Measurements from ENCODE around the gene CNTLN.
"Not testable (repeated sequence)": the region's sequence is repeated elsewhere in the genome, so short reads cannot be mapped to it uniquely, and the experiment has no call there.

CNTLN gene

GRCh38 chr9:17389026-17389425 is 254.2 kb downstream of the CNTLN start:
- H3K4me3 ChIP-seq (ENCODE audit: low read depth, low read length): no peak overlapping the region
- no peak for TF ChIP-seq CTCF (IDR thresholded peaks at IDR 0.05; ENCODE audit: low read depth, low read length)

GRCh38 chr9:17394881-17395510 is 260.2 kb downstream of the CNTLN start:
- no peak overlapping the region for H3K4me3 ChIP-seq (ENCODE audit: low read depth, low read length)
- no peak for TF ChIP-seq CTCF (IDR thresholded peaks at IDR 0.05; ENCODE audit: low read depth, low read length)

- not testable (repeated sequence) for H3K4me3 ChIP-seq (ENCODE audit: low read depth, low read length)
Measured at GRCh38 chr9:17397166-17397728, 262.4 kb downstream of the CNTLN start.

- no peak for TF ChIP-seq CTCF (IDR thresholded peaks at IDR 0.05; ENCODE audit: low read depth, low read length)
Measured at GRCh38 chr9:17398350-17398749, 263.5 kb downstream of the CNTLN start.

GRCh38 chr9:17401858-17402257 is 267.0 kb downstream of the CNTLN start:
- no peak overlapping the region for H3K4me3 ChIP-seq (ENCODE audit: low read depth, low read length)
- no peak for TF ChIP-seq CTCF (IDR thresholded peaks at IDR 0.05; ENCODE audit: low read depth, low read length)

More at GRCh38 chr9:17398350-17398749, 263.5 kb downstream of the CNTLN start:
- H3K4me3 ChIP-seq (ENCODE audit: low read depth, low read length): no peak overlapping the region

- TF ChIP-seq CTCF (IDR thresholded peaks at IDR 0.05; ENCODE audit: low read depth, low read length): no peak
- H3K4me3 ChIP-seq (ENCODE audit: low read depth, low read length): no peak overlapping the region
Measured at GRCh38 chr9:17402309-17402708, 267.5 kb downstream of the CNTLN start.

- H3K4me3 ChIP-seq (ENCODE audit: low read depth, low read length): no peak overlapping the region
- no peak for TF ChIP-seq CTCF (IDR thresholded peaks at IDR 0.05; ENCODE audit: low read depth, low read length)
Measured at GRCh38 chr9:17403539-17403938, 268.7 kb downstream of the CNTLN start.

GRCh38 chr9:17414986-17415385 is 280.1 kb downstream of the CNTLN start:
- no peak overlapping the region for H3K4me3 ChIP-seq (ENCODE audit: low read depth, low read length)
- TF ChIP-seq CTCF (IDR thresholded peaks at IDR 0.05; ENCODE audit: low read depth, low read length): no peak

All from WI38 (cell line).